HG03159 (cell line): ENCODE data around the gene RORB.
A peak's percentile ranks its signal among the peaks of the same experiment; 100 is the strongest.

ENCODE experiments used
- ATAC-seq: cut with Tn5 transposase; IDR thresholded peaks from one replicate; pipeline ENCODE4 v1.9.1; 2021; ENCODE audit warnings: mild to moderate bottlenecking, moderate library complexity; ENCODE audit not compliant: unreplicated experiment

Gene RORB

DNA sequence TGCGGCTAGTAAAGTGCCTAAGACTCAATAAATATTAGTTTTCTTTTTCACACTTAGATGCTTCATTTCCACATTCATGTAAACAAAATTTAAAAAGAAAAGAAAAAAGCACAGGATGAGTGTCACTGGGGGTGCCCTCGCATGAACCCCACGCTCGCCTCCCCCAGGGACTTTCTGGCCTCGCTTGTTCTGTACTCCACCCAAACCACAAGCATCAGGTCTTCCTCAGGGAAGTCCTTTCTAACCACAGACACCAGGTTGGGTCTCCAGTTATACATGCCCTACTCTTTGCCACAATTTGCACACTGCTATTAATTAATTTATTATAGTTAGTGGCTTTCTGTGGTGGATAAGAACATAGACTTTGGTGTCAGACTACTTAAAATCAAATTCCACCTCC is 92.4 kb downstream of the RORB start:
- no peak for ATAC-seq

- ATAC-seq = no peak
Observed at GRCh38 chr9:74595286-74595685, 98.2 kb downstream of the RORB start.

DNA sequence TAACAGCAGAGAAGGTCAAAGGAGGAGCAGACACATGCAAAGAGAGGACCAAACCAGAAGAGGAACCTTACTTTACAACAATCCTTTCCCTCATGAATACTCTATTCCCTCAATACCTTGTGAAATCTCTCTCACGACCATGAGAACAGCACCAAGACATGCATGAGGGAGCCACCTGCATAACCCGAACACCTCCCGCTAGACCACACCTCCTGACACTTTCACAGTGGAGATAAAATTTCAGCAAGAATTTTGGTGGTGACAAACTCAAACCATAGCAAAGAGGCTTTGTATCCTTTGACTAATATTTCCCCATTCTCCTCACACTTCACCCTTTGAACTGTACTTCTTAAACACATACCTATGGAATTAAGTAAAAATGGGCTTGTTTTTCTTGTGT is 101.7 kb downstream of the RORB start:
- ATAC-seq = no peak

DNA sequence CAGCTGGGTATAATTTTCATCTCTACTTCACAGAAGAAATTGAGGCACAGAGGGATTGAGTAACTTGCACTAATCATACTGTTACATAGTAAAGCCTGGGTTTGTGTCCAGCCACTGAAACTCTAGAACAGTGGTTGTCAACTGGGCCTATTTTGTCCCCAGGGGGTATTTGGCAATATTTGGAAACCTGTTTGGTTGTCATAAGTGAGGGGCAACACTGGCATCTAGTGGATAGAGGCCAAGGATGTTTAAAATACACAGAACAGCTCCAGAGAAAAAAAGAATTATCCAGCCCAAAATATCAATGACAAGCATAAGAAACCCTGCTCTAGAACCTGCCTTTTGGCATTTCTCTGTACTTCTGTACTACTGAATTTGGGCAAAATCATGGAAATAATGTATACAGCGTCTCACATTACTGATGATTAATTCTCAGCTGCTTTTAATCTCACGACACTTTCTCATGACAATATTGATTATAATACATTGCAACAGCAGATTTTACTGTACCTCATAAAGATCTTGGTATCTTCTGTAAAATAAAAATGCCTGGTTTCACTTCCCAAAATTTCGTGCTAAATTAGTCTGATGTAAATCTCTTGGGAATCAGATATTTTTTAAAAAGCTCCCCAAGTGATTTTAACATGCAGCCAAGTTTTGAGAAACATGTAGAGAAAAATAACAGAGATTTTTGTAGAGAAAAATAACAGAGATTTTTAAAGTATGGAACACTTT is 112.7 kb downstream of the RORB start:
- peak; percentile 54 for ATAC-seq

GRCh38 chr9:74610523-74611061 is 113.5 kb downstream of the RORB start:
- ATAC-seq = peak; percentile 55

DNA sequence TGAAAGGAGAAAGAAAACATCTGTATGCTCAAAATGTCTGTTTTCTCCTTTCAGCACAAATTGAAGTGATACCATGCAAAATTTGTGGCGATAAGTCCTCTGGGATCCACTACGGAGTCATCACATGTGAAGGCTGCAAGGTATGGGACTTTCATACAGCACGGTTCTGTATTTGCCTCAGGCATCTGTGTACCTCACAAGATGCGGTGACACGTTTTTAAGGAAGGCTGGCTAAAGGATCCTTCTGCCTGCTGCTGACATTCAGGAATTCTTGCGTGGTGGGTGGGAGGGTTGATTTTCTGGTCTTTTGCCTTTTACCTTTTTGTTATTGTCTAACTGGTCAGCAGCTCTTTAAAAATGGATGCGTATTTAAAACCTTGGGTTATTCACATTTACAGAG is 133.1 kb downstream of the RORB start:
- no peak for ATAC-seq

GRCh38 chr9:74639112-74639511 is 142.0 kb downstream of the RORB start:
- ATAC-seq = no peak

DNA sequence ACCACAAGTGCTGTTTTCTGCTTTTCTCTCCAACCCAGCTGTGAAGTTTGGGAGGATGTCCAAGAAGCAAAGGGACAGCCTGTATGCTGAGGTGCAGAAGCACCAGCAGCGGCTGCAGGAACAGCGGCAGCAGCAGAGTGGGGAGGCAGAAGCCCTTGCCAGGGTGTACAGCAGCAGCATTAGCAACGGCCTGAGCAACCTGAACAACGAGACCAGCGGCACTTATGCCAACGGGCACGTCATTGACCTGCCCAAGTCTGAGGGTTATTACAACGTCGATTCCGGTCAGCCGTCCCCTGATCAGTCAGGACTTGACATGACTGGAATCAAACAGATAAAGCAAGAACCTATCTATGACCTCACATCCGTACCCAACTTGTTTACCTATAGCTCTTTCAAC is 145.2 kb downstream of the RORB start:
- no peak for ATAC-seq

GRCh38 chr9:74643303-74643923 is 146.3 kb downstream of the RORB start:
- ATAC-seq = no peak

DNA sequence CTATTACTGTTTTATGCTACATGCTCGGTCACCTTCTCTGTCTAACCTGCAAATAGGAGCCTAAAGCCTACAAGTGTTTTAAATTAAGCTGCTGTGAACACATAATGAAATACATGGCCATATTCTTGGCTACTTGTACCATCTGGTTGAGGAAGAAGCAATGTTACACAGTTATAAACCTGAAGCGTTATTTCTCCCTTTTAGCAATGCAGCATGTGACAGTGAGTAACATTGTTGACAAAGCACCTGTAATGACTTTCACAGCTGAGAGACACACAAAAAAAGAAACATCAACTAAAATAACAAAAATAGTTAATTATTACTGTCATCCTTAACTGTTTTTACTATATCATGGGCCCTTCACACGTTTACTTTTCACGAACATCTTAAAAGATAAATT is 146.9 kb downstream of the RORB start:
- no peak for ATAC-seq

- peak; percentile 84 for ATAC-seq
Observed at GRCh38 chr9:74645007-74645639, 148.0 kb downstream of the RORB start.

- ATAC-seq = no peak
Observed at GRCh38 chr9:74653410-74654080, 156.4 kb downstream of the RORB start.

GRCh38 chr9:74662674-74663073 is 165.5 kb downstream of the RORB start:
- ATAC-seq = no peak

DNA sequence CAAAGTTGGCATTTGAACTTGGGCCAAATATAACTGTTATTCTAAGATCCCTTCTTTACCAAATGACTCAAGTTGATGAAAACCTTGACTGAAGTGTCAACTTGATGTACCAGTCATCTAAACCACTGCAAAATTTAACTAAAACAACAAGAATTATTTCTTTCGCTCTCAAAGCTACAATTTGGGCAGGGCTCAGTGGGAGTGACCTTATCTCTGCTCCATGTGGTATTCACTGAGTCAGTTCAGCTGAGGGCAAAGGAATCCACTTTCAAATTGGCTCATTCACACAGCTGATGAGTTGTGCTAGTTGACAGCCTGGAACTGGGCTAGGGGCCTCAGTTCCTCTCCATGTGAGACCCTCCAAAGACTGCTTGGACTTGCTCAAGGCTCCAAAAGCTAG is 166.3 kb downstream of the RORB start:
- ATAC-seq = no peak

GRCh38 chr9:74666625-74667316 is 169.6 kb downstream of the RORB start:
- ATAC-seq = no peak

DNA sequence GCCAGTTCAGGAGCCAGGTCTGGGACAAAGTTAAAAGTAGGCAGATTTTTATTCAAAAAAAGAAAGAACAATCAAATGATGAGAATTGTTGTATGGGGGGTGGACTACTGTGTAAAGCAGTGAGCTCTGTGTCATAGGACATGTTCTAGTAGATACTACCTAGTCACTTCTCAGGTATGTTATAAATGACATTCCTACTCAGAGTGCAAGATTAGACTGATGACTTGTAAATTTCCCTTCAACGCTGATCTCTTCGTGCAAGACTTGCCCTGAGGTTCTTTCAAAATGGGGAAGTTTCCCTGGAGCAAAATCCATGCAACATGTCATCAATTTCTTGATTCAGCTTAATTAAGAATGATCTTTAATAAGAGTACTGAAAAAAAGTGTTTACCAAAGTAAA is 175.1 kb downstream of the RORB start:
- no peak for ATAC-seq

DNA sequence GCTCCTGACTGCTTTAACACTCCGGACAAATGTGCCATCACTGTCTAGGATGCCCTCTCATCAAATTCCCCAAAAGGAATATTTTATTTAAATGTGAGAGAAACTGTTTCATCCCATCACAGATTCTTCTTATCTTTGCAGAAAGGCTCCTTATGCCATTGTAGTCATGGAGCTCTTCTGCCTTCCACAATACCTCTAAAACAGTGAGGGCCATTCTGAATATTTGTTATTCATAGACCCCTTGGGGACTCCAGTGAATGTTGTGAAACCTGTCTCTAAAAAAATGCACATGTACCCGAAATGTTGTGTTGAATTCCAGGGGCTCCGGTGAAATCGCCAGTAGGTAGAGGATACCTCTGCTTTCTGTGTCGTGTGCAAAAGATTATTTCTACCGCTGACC is 176.9 kb downstream of the RORB start:
- no peak for ATAC-seq

GRCh38 chr9:74681906-74682305 is 184.8 kb downstream of the RORB start:
- no peak for ATAC-seq

- ATAC-seq = no peak
Observed at GRCh38 chr9:74683322-74683721, 186.2 kb downstream of the RORB start.

DNA sequence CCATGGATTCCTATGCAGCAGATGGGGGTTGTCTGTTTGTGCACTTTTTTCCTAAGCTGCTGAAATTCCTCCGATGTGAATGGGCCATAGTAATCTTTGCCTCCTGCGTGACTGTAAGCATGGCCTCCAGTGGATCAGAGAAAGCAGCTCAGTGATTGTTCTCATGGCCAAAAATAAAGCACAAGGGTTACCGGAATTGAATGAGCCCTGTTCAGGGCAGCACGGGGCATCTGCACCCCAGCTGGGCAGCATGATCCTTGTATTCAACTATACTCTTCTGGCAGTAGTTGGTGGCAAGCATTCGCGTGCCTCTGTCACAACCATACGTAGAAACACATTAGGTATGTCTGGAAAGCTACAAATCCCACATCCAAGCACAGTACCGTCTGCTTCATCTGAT is 193.9 kb downstream of the RORB start:
- no peak for ATAC-seq

DNA sequence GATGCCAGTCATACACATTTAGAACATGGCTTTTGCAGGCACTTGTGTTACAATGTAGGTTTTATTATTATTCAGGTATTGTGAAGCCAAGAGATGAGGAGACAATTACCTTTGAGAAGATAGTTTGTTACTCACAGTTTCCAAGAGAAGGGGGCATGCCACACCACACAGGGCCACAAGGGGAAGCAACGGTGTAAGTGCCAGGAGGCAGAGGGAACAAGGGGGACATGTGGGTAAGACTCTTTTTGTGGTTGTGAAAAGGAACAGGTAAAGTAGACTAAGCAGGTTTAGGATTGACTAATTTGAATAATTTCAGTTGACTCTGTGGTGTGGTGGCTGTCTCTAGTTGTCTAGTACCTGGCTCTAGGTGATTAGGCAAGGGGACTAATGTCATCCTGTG is 199.4 kb downstream of the RORB start:
- no peak for ATAC-seq
